Heart left ventricle (tissue), 16 donors: ENCODE data around the gene PPARG. TPM values are rescaled to one million over a fixed set of nuclear protein-coding genes. Genes with fewer than 3 reads are reported as not detected.
"Not testable (repeated sequence)": the region's sequence is repeated elsewhere in the genome, so short reads cannot be mapped to it uniquely, and the experiment has no call there.

Experiments used
- ATAC-seq, 4 donors: fragments of 200-7000 bp; cut with Tn5 transposase; one replicate each; pipeline ENCODE4 v1.9.1; 2020 to 2022; ENCODE audit warnings: moderate library complexity in 4 of 4, mild to moderate bottlenecking in 3 of 4, moderate number of reproducible peaks in 1 of 4
- DNase-seq, 5 donors: peaks; one replicate each; pipeline ENCODE4 v3.0.0-alpha.2; 2020
- H3K27ac ChIP-seq, 12 donors: fragments of 200-600 bp; sonication (generic) in 4 of 12; one replicate each; pipeline versions ENCODE4 v1.5.0 to v1.8.0; 2016 to 2022; ENCODE audit warnings: mild to moderate bottlenecking in 2 of 12
- H3K27me3 ChIP-seq, 9 donors: fragments of 200-600 bp; sonication (generic) in 2 of 9; one replicate each; pipeline versions ENCODE4 v1.5.1 to v1.8.0; 2016 to 2022; ENCODE audit warnings: mild to moderate bottlenecking in 3 of 9
- H3K36me3 ChIP-seq, 9 donors: fragments of 200-600 bp; sonication (generic) in 2 of 9; one replicate each; pipeline versions ENCODE4 v1.5.0 to v1.8.0; 2018 to 2022; ENCODE audit warnings: mild to moderate bottlenecking in 2 of 9
- H3K4me1 ChIP-seq, 12 donors: fragments of 200-600 bp; sonication (generic) in 4 of 12; one replicate each; pipeline versions ENCODE4 v1.5.0 to v1.8.0; 2016 to 2022; ENCODE audit warnings: mild to moderate bottlenecking in 3 of 12
- H3K4me3 ChIP-seq, 12 donors: fragments of 200-600 bp; sonication (generic) in 4 of 12; one replicate each; pipeline versions ENCODE4 v1.5.0 to v1.8.0; 2017 to 2022; ENCODE audit warnings: mild to moderate bottlenecking in 9 of 12, moderate library complexity in 4 of 12
- H3K9me3 ChIP-seq, 12 donors: fragments of 200-600 bp; sonication (generic) in 4 of 12; one replicate each; pipeline versions ENCODE4 v1.5.0 to v1.8.0; 2016 to 2022; ENCODE audit warnings: mild to moderate bottlenecking in 1 of 12
- POLR2A ChIP-seq, 2 donors: fragments of 450-650 bp; IDR thresholded peaks; one replicate each; pipeline ENCODE4 v1.6.1; 2017; ENCODE audit warnings: antibody characterized with exemption in 2 of 2, mild to moderate bottlenecking in 2 of 2, moderate library complexity in 2 of 2
- WGBS, 4 donors: extraction: QIAGEN DNeasy Blood & Tissue Kit in 2 of 4; methylation state at CpG; one replicate each; pipeline versions ENCODE4 v1.1.5 to v1.1.7; 2013 to 2018; 5-methylcytosine and 5-hydroxymethylcytosine counted together
- intact Hi-C, 10 donors: fragments of 100-400 bp; cut with DNase I; formaldehyde crosslinking; loops; one replicate each; pipeline versions ENCODE4 v1.11.1 to v1.14.2; 2022
- polyA plus RNA-seq, 2 donors: library from polyadenylated mRNA; stranded (reverse); fragments of 200-250 nt; gene quantifications; one replicate each; pipeline ENCODE4 v1.2.3, GENCODE V29; 2013
- total RNA-seq, 9 donors: library from RNA; depleted of rRNA in 2 of 9; stranded (reverse); fragments of >200 nt in 2 of 9; fragmentation: NEBNext Ultra II Directional in 3 of 9; extraction: Animal tissue kit (Norgen Biotek cat#: 25700) in 3 of 9; gene quantifications; one replicate each; pipeline versions ENCODE4 v1.1.0 to v1.2.4, GENCODE V29; 2016 to 2023
- TF ChIP-seq, protein P1 (sequence below), 12 donors: fragments of 200-600 bp; sonication (generic) in 4 of 12; IDR thresholded peaks; one replicate each; pipeline versions ENCODE4 v1.5.0 to v1.8.0; 2018 to 2022; ENCODE audit warnings: antibody characterized with exemption in 12 of 12, mild to moderate bottlenecking in 5 of 12
- donor health status: ischemic (EF 13 %, LVEDD 7.1; RV severe dilation, severe dysfunction).
- donor health status: healthy with polysubstance abuse.
- donor health status: DM: no; HTN: yes; CAD: no.
- donor health status: DM: no; HTN: no; CAD: no.
- donor health status: ischemic (EF 25% LVEDD 6.9; RV normal size, moderate dysfunction).
- donor health status: ischemic (EF 25% LVEDD 5.7; RV mildly dilated, moderate dysfunction).
- donor health status: healthy.
- donor health status: DM: yes; HTN: yes; CAD: no.
- donor health status: ischemic (EF 35%, LVEDD 5.7; RV mildly dilated, moderate dysfunction).
- donor health status: nonischemic (EF 11% LVEDD 7.7; RV severe dilation, severe dysfunction).
- donor health status: DM: yes; HTN: yes; CAD: no.
- donor health status: PGD.
- donor health status: ischemic (EF 29% LVEDD 5.4; RV normal size, mild dysfunction).
- donor health status: nonischemic (EF 23%, LVEDD 6.1; RV moderate dilation, normal function).

PPARG gene
- total and polyA plus RNA-seq, 11 donors, result 8.9 to 30.3 (median 20.0) TPM

DNA sequence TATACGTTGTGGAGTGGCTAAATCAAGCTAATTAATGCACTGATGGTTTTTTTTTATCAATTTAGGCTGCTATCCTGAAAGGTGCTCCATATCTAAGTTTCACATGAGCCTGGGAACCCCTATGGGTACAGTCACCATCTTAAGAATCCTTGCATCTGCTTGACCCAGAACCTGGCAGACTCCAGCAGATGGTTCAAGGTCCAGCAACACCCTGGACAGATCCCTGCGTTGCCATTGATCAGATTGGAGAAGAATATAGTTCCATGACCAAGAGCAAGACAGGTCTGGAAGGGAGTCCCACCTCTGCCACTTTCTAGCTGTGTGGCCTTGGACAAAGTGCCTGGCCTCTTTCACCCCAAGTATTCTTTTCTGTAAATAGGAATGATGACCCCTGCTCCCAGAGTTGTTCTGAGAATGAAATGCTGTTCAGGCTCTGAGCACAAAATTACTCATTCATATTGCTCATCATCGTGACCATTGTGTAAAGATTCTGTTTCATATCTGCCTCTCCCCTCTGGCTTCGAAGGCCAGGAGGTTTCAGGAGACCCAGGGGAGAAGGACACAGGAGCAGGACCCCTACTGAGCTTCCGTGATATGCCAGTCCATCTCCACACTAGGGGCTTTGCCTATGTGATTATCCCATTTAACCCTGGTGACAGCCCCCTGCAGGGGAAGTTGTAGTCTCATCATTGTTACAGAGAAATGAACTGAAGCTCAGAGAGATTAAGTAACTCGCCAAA, 165.4 kb downstream of the PPARG start:
- no peak for ATAC-seq
- H3K9me3 ChIP-seq, result peaks cover 0 to 6% (median 2%) of the 10 kb centered on the region in 12 donors
- WGBS, 4 donors, result 77 to 84% (median 81%) methylated on average over 6 of the region's 6 CpGs
- no peak for DNase-seq
- H3K27ac ChIP-seq, result no peak overlapping the region
- H3K4me3 ChIP-seq, result no peak overlapping the region
- no peaks in the 10 kb centered on the region for H3K4me1 ChIP-seq
- H3K27me3 ChIP-seq, result no peaks in the 10 kb centered on the region
- intact Hi-C loops, result no loop called here
- TF ChIP-seq, protein P1, sequence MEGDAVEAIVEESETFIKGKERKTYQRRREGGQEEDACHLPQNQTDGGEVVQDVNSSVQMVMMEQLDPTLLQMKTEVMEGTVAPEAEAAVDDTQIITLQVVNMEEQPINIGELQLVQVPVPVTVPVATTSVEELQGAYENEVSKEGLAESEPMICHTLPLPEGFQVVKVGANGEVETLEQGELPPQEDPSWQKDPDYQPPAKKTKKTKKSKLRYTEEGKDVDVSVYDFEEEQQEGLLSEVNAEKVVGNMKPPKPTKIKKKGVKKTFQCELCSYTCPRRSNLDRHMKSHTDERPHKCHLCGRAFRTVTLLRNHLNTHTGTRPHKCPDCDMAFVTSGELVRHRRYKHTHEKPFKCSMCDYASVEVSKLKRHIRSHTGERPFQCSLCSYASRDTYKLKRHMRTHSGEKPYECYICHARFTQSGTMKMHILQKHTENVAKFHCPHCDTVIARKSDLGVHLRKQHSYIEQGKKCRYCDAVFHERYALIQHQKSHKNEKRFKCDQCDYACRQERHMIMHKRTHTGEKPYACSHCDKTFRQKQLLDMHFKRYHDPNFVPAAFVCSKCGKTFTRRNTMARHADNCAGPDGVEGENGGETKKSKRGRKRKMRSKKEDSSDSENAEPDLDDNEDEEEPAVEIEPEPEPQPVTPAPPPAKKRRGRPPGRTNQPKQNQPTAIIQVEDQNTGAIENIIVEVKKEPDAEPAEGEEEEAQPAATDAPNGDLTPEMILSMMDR (IDR thresholded peaks at IDR 0.05), result no peak
- no peak for TF ChIP-seq POLR2A (IDR thresholded peaks at IDR 0.05)
- no peaks in the 10 kb centered on the region for H3K36me3 ChIP-seq

DNA sequence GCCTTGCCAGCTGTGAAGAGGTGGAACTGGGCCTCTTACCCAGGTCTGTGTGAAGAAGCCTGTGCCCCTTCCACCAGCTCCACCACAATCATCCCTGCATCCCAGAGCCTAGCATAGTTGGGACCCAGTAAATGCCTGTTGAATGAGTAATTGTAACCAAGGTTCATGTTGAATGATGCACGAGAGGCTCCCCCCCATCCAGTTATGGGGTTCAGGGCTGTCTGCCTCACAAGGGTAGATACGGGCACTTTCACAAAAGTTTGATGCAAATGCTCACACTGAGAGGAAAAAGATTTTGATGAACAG, 165.9 kb downstream of the PPARG start:
- intact Hi-C loops, result no loop called here
- Histone ChIP-seq H3K9me3 (peaks cover 0 to 6% (median 2%) of the 10 kb centered on the region in 12 donors), H3K4me3 (no peak overlapping the region), H3K4me1 (no peaks in the 10 kb centered on the region), H3K36me3 (no peaks in the 10 kb centered on the region), H3K27me3 (no peaks in the 10 kb centered on the region), H3K27ac (no peak overlapping the region)
- 81 to 93% (median 91%) methylated on average over 2 of the region's 2 CpGs for WGBS, 4 donors
- ATAC-seq (no peak), DNase-seq (no peak)
- TF ChIP-seq POLR2A (IDR thresholded peaks at IDR 0.05), result no peak
- TF ChIP-seq, protein P1 (IDR thresholded peaks at IDR 0.05), result no peak

DNA sequence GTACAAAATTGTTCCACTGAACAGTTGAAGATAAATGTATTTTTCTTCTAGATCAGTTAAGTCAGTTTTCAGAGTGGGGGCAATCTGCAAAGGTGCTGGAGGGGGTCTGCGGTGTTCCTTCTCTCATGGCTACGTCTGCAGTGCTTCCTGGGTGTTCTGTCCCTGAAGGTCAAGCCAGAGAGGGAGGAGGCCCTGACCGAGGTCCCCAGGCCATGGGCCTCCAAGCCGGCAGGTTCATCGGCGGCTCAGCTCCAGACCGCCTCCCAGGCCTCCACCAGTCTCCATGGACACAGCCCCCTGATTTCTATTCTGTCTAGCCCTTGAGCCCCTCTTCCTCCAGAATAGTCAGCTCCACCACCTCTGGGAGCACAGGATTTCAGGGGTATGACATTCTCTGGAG, 166.9 kb downstream of the PPARG start:
- Histone ChIP-seq H3K27me3 (no peaks in the 10 kb centered on the region), H3K27ac (no peak overlapping the region), H3K4me1 (no peaks in the 10 kb centered on the region), H3K9me3 (peaks cover 0 to 6% (median 2%) of the 10 kb centered on the region in 12 donors), H3K36me3 (no peaks in the 10 kb centered on the region), H3K4me3 (no peak overlapping the region)
- DNase-seq (no peak), ATAC-seq (no peak)
- no peak for TF ChIP-seq POLR2A (IDR thresholded peaks at IDR 0.05)
- TF ChIP-seq, protein P1 (IDR thresholded peaks at IDR 0.05), result no peak
- intact Hi-C loops, result no loop called here
- 89 to 94% (median 93%) methylated on average over 7 of the region's 7 CpGs for WGBS, 4 donors

DNA sequence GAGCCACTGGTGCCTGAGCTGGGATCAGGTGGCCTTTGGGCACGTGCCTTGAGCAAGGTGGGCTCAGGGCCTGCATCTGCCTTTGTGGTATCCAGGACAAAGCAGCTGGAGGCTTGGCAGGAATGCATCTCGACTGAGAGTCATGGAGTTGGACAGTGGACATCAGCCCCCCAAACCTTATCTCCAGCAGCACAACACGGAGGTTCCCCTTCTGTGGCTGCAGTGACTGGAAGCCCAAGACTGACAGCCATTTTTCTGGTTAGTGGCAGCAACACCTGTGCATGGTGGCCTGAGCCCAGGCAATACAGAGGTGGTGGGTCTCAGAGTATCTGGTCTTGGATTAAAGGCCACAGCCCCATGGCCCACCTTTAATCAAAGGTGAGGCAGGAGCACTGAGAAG, 167.6 kb downstream of the PPARG start:
- H3K36me3 ChIP-seq, result no peaks in the 10 kb centered on the region
- WGBS, 4 donors, result 80 to 87% (median 85%) methylated on average over 3 of the region's 3 CpGs
- no peaks in the 10 kb centered on the region for H3K27me3 ChIP-seq
- H3K4me1 ChIP-seq, result peaks cover 0 to 2% (median 0%) of the 10 kb centered on the region in 12 donors
- TF ChIP-seq POLR2A (IDR thresholded peaks at IDR 0.05), result no peak
- TF ChIP-seq, protein P1 (IDR thresholded peaks at IDR 0.05), result no peak
- no peak overlapping the region for H3K4me3 ChIP-seq
- peaks cover 0 to 3% (median under 1%) of the 10 kb centered on the region in 12 donors for H3K9me3 ChIP-seq
- H3K27ac ChIP-seq, result no peak overlapping the region
- intact Hi-C loops, result no loop called here
- ATAC-seq (no peak), DNase-seq (no peak)

DNA sequence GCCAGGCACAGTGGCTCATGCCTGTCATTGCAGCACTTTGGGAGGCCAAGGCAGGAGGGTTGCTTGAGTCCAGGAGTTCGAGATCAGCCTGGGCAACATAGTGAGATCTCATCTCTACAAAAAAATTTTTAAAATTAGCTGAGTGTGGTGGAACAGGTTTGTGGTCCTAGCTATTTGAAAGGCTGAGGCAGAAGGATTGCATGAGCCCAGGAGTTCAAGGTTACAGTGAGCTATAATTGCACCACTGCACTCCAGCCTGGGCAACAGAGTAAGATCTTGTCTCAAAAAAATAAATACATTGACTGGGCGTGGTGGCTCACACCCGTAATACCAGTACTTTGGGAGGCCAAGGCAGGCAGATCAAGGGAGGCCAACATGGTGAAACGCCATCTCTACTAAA, 168.5 kb downstream of the PPARG start:
- H3K27ac ChIP-seq, DNase-seq, H3K27me3 ChIP-seq, H3K4me3 ChIP-seq, H3K36me3 ChIP-seq, H3K9me3 ChIP-seq, ATAC-seq, intact Hi-C loops: not testable (repeated sequence)
- H3K4me1 ChIP-seq, result peaks cover 0 to 12% (median 3%) of the 10 kb centered on the region in 12 donors
- 74 to 93% (median 83%) methylated on average over 4 of the region's 4 CpGs for WGBS, 4 donors
